Prostate gland (tissue), 2 donors: Measurements from ENCODE around the gene SLC17A7. TPM values are rescaled to one million over a fixed set of nuclear protein-coding genes. Genes with fewer than 3 reads are reported as not detected.

Experiments
- DNase-seq: peaks from one replicate; pipeline ENCODE4 v3.0.0-alpha.2; 2019; ENCODE audit warnings: low spot score
- H3K27ac ChIP-seq, 2 donors: fragments of 200-600 bp; sonication (generic); 2 replicates each; pipeline ENCODE4 v1.5.1; 2017 to 2019
- H3K27me3 ChIP-seq: fragments of 200-600 bp; sonication (generic); replicated peaks from 2 replicates; pipeline ENCODE4 v1.5.1; 2019; ENCODE audit not compliant: insufficient read depth
- H3K36me3 ChIP-seq, 2 donors: fragments of 200-600 bp; sonication (generic); 1 replicate in 1 of 2; 2 replicates in 1 of 2; pipeline versions ENCODE4 v1.5.1 to v1.8.1; 2017 to 2019
- H3K4me1 ChIP-seq: fragments of 200-600 bp; sonication (generic); replicated peaks from 2 replicates; pipeline ENCODE4 v1.5.1; 2019
- H3K4me3 ChIP-seq, 2 donors: fragments of 200-600 bp; sonication (generic); 2 replicates each; pipeline ENCODE4 v1.5.1; 2017 to 2019
- H3K9me3 ChIP-seq: fragments of 200-600 bp; sonication (generic); 2 replicates; pipeline ENCODE4 v1.5.1; 2017
- CTCF ChIP-seq, 4 experiments: fragments of 200-600 bp in 2 of 4; fragments of 450-650 bp in 2 of 4; sonication (generic) in 2 of 4; IDR thresholded peaks; 1 replicate in 3 of 4; 2 replicates in 1 of 4; pipeline ENCODE4 v1.5.1; 2016 to 2019; ENCODE audit warnings: antibody characterized with exemption in 4 of 4, mild to moderate bottlenecking in 2 of 4, moderate library complexity in 2 of 4
- POLR2A ChIP-seq: fragments of 450-650 bp; IDR thresholded peaks from one replicate; pipeline ENCODE4 v1.6.1; 2016; ENCODE audit warnings: antibody characterized with exemption, mild to moderate bottlenecking
- POLR2AphosphoS5 ChIP-seq: sonication (generic); formaldehyde crosslinking; IDR thresholded peaks from one replicate; pipeline ENCODE4 v1.6.1; 2017; ENCODE audit warnings: antibody characterized with exemption
- WGBS: methylation state at CpG from one replicate; pipeline ENCODE4 v1.1.5; 2018; 5-methylcytosine and 5-hydroxymethylcytosine counted together
- intact Hi-C: fragments of 100-400 bp; cut with DNase I; formaldehyde crosslinking; loops from one replicate; pipeline ENCODE4 v1.14.2; 2022
- total RNA-seq, 2 donors: library from RNA; depleted of rRNA; stranded (reverse); fragments of >200 nt; gene quantifications; one replicate each; pipeline ENCODE4 v1.1.0, GENCODE V29; 2016

SLC17A7 gene
- total RNA-seq, 2 donors from 2014 or later: 0.09 to 0.40 TPM

GRCh38 chr19:49395581-49396407 is 45.5 kb downstream of the SLC17A7 start:
- Histone ChIP-seq H3K36me3 (no peaks in the 10 kb centered on the region), H3K27me3 (no peaks in the 10 kb centered on the region), H3K4me1 (no peaks in the 10 kb centered on the region), H3K27ac (no peak overlapping the region), H3K4me3 (no peak overlapping the region), H3K9me3 (no peaks in the 10 kb centered on the region)
- TF ChIP-seq POLR2AphosphoS5 (no peak), POLR2A (no peak), CTCF (IDR thresholded peaks at IDR 0.05) (no peak)
- DNase-seq: no peak
- WGBS: 79% methylated on average over 15 of the region's 15 CpGs
- intact Hi-C loops: no loop called here

- no peak for DNase-seq
- no peak overlapping the region for H3K27ac ChIP-seq
- intact Hi-C loops: loop anchor here (2.0 kb wide), 1 partner anchor 49 kb away; no protein-coding TSS in a partner anchor
- WGBS: 61% methylated on average over 5 of the region's 5 CpGs
- no peak overlapping the region for H3K4me3 ChIP-seq
- H3K36me3 ChIP-seq: no peaks in the 10 kb centered on the region
- TF ChIP-seq CTCF (IDR thresholded peaks at IDR 0.05): no peak
- no peak for TF ChIP-seq POLR2A
- TF ChIP-seq POLR2AphosphoS5: no peak
- H3K4me1 ChIP-seq: no peaks in the 10 kb centered on the region
- no peaks in the 10 kb centered on the region for H3K9me3 ChIP-seq
- H3K27me3 ChIP-seq: no peaks in the 10 kb centered on the region
Measured at GRCh38 chr19:49393881-49394280, 47.4 kb downstream of the SLC17A7 start.

GRCh38 chr19:49391581-49392399 is 49.5 kb downstream of the SLC17A7 start:
- intact Hi-C loops: loop anchor here (2.0 kb wide), 1 partner anchor 51 kb away; no protein-coding TSS in a partner anchor
- no peak overlapping the region for H3K4me3 ChIP-seq
- no peaks in the 10 kb centered on the region for H3K27me3 ChIP-seq
- TF ChIP-seq POLR2A (no peak), CTCF (IDR thresholded peaks at IDR 0.05) (peak in 3 of 4 experiments; percentile 73 to 87 (median 85)), POLR2AphosphoS5 (peak; percentile 64)
- no peaks in the 10 kb centered on the region for H3K4me1 ChIP-seq
- H3K36me3 ChIP-seq: no peaks in the 10 kb centered on the region
- no peak overlapping the region for H3K27ac ChIP-seq
- 23% methylated on average over 14 of the region's 14 CpGs for WGBS
- DNase-seq: peak; percentile 76
- H3K9me3 ChIP-seq: no peaks in the 10 kb centered on the region

GRCh38 chr19:49390929-49391359 is 50.4 kb downstream of the SLC17A7 start:
- Histone ChIP-seq H3K4me1 (no peaks in the 10 kb centered on the region), H3K27me3 (no peaks in the 10 kb centered on the region), H3K36me3 (no peaks in the 10 kb centered on the region), H3K27ac (no peak overlapping the region), H3K9me3 (no peaks in the 10 kb centered on the region), H3K4me3 (no peak overlapping the region)
- 43% methylated on average over 9 of the region's 9 CpGs for WGBS
- intact Hi-C loops: no loop called here
- TF ChIP-seq POLR2AphosphoS5: no peak
- TF ChIP-seq POLR2A: no peak
- TF ChIP-seq CTCF (IDR thresholded peaks at IDR 0.05): no peak
- DNase-seq: no peak
